ENCODE results near the gene RNF217.

The RNF217 gene

DNA sequence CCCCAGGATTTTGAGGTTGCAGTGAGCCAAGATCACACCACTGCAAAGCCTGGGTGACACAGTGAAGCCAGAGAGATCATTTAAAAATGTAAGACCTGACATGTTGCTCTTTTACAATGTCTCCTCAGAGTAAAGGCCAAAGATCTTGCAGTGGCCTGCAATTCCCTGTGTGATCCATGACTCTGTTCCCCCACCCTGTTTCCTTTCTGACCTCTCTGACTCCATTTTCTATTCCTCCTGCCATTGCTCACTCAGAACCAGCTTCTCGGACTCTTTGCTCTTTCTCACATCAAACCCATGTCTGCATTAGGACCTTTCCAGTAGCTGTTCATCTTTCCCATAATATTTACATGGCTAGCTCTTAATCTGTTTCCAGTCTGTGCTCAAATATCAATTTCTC lies 28.8 kb downstream of the RNF217 start:
- no peak for DNase-seq

DNA sequence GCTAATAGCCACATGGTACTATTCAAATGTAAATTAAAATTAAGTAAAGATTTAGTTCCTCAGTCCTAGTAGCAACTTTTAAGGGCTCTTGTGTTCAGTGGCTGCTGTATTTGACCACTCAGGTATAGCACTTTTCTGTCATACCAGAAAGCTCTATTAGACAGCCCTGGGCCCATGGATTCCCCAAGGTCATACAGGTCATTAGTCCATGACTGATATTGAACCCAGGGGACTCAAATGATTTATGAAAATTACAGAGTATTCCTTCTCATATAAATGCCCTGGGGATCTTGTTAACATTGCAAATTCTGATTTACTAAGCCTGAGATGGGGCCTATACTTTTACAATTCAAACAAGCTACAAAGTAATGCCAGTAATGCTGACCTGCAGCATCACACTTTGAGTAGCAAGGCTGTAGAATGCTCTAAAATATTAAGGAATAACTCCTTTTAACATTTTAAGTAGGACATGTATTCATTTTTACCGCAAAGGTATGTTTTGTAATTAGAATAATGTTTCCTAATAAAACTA lies 29.6 kb downstream of the RNF217 start:
- no peak for DNase-seq

DNA sequence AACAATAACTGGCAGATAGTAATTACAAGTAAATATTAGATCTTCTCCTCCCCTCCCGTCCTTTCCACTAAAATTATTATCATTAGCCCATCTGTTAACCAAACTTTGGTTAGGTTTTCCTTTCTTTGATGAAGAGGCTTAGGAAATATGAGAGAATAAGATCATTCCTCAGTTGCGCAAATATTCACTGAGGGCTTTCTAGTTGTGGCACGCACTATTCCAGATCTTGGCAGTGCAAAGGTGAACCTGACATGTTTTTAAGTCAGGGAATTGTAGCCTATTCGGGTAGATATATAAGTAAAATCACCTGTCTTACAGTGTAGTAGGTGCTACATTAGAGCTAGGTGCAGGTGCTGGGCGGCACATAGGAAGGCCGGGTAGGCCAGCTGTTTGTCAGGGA lies 31.1 kb downstream of the RNF217 start:
- no peak for DNase-seq

DNA sequence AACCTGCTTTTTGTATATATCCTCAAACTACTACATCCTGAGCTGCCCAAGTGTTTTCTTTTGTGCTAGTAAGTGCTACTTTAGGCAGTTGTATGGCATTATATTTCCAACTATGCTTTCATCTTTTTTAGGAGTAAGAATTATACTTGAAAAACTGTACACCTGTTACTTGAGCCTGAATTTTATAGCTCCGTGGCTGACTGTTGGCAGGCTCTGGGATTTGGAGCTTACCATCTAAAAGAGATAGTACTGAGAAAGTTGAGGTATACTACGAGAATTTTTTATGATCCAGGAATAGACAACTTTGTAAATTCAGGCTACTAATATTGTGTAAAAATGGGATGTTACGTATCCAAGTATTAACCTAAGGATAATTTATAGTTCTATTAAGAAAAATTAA lies 32.4 kb downstream of the RNF217 start:
- no peak for DNase-seq

DNA sequence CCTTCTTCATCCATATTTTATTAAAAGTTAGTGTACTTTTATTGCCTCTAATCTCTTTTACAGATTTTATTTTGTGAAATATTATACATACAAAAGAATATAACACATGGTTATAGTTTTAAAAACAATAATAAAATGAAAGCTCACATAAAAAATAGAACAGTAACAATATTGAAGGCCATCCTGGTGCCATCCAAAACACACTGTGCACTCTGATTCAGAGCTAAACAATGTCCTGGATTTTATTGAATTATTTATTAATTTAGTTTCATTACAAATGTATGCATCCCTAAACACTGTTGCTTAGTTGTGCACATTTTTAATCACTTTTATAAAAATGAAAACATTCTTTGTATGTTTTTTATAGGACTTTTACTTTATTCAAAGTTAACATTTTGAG lies 32.9 kb downstream of the RNF217 start:
- DNase-seq, result no peak

DNA sequence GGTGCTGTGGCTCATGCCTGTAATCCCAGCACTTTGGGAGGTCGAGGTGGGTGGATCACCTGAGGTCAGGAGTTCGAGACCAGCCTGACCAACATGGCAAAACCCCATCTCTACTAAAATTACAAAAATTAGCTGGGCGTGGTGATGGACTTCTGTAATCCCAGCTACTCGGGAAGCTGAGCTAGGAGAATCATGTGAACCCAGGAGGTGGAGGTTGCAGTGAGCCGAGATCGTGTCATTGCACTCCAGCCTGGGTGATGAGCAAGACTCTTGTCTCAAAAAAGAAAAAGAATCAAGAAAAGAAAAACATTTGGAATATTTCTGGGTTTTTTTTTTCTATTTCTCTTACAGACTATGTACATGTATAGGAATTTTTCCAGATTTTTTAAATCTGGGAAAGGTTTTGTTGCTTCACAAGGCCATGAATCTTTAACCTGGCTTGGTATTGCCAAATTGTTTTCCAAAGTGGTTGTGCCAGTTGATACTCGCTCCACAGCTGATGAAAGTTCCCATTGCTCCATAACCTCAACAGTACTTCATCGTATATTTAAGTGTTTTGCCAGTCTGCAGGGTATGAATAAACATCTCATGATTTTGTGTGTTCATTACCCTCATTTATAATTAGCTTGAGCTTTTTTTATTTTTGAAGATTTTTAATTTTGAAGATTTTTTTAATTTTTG lies 33.5 kb downstream of the RNF217 start:
- no peak for DNase-seq

DNA sequence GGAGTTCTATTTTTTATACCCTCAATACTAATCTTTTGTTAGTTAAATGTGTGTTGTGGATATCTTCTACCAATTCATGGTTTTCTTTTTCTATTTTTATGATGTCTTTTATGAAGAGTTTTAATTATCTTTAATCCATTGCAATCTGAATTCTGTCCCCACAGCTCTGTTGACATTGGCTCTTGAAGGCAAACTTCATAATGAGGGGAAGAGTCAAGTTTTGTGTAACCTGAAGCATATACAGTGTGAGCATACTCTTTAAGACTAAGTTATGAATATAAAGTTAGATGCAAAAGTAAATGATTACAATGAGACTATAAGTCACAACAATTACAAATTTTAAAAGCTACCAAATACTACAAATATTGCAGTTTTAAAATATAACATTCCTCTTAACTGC lies 34.2 kb downstream of the RNF217 start:
- DNase-seq, result no peak

DNA sequence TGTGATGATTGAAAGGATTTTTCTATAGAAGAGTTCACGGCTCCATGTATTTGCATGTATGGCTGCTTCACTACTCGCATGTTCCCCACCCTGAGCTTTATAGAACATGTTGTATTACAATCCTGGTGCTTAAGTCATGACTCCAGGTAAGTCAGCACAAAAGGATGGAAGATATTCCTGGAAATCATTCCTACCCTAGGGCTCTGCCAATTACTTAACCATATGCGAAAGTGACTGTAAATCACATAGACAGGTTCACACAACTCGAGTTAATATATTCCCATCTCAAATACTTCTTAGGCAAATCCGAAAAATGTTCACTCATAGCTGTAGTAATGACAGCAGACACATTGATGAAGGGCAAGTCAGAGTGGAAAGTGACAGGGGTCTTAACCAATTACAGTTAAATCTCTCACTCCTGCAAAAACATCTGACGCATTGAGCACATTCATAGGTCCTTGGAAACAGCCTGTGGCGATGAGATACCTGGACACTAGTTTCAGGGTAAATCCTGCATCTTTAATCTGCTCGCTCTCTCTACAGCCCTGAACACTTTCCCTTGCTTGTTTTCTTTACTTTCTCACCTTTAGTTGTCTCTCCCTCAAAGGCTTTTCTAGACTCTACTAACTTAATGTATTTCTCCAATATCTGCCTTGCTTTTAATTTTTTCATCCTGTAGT lies 35.1 kb downstream of the RNF217 start:
- DNase-seq, result no peak

DNA sequence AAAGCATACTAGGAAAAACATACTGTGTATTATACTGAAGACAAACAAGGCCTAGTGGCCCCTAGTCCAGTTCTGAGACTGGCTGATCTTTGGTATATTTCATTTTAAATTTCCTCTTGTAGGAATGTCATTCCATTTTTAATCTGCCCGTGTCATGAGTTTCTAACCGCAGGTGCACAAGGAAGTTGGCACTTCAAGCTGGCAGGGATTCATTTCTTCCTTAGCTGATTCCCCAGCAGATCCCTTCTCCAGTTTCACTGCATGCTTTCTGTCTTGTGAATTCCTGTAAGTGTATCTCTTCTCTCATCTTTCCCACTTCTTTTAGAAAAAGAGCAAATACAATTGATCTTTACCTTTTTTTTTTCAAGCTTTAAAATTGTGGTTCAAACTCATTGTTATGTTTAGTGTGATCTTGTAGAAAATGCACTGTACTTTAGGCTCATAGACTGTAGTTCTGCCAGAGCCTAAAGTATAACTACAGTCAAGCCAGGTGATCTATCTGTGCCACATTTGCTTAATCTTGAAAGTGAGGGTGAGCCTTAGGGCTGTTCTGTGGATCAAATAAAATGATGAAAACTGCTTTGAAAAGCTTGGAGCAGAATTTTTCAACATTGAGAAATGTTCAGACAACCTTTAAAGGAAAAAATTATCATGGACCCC lies 37.0 kb downstream of the RNF217 start:
- no peak for DNase-seq

DNA sequence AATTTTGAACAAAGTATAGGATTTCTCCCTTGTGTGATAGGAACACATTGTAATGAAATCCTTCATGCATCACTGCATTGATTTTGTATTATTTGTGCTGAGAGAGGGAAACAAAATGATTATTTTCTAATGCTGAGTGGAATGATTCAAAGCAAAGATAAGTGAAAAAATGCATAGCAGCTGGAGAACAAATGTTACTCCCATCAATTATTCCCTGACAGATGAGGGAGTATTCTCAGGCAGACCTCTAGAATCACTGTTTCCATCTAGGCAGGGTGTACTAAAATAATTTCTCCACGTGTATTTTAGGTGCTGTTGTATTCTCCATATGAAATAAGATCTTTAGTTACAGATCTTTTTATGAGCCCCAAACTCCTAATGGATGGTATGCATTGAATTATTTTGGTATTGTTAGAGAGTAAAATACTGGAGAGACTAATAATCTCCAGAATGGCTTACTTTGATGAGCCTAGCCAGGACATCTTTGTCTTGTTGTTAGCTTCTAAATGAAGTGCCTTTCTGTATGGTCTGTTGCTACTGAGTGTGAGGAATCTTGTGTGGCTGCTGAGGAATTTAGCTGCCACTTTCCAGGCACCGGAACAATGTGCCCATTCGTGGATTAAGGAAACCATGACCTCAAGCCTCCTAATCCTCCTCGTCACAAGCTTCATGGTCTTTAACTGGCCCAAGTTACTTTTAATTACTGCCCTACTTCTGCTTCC lies 39.6 kb downstream of the RNF217 start:
- DNase-seq, result no peak

DNA sequence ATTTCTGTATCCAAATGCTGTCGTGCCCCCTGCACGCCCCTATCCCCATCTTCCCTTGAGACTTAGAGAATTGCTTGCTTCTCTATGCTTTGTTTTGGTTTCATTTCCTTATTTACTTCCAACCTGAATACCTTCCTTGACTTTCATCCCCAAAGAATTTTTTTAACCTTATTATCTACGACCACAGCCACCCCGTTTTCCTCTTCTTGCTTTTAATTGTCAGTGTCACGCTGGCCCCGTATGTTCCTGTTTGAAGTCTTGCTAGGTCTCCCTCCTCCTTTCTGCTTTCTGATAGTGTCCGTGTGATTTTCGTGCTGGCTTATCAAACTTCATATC lies 40.1 kb downstream of the RNF217 start:
- no peak for DNase-seq

DNA sequence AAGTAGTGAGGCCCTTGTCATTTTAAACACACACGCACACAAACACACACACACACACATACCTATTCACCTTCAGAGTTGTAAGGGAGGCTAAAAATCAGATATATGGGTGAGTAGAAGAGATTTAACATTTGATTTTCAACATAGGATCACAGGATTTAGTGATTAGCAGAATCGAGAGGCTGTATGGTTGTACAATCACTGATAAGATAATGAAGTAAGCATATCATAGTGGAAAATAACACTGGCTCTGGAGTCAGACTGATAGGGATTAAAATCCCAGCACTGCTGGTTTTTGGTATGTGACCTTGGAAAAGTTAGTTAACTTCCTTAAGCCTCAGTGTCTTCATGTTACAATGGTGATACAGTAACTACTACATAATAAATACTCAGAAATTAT lies 40.8 kb downstream of the RNF217 start:
- no peak for DNase-seq

DNA sequence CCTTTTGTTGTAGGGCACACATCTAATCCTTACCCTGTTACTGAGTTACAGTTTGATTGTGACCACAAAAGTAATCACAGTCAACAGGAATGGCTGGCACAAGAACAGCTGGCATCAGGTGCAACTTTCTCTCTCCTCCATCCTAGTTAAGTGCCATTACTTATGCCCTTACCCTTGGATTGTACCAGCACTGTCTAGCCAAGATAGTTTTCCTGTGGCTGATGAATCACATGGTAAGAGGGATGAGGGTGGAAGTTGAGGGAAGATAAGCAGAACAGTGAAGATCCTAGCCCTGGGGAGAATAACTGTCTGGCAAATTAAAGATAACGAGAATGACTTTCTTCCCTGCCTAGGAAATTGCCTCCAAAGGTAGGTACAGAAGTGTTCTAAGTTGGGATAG lies 42.0 kb downstream of the RNF217 start:
- DNase-seq, result no peak

DNA sequence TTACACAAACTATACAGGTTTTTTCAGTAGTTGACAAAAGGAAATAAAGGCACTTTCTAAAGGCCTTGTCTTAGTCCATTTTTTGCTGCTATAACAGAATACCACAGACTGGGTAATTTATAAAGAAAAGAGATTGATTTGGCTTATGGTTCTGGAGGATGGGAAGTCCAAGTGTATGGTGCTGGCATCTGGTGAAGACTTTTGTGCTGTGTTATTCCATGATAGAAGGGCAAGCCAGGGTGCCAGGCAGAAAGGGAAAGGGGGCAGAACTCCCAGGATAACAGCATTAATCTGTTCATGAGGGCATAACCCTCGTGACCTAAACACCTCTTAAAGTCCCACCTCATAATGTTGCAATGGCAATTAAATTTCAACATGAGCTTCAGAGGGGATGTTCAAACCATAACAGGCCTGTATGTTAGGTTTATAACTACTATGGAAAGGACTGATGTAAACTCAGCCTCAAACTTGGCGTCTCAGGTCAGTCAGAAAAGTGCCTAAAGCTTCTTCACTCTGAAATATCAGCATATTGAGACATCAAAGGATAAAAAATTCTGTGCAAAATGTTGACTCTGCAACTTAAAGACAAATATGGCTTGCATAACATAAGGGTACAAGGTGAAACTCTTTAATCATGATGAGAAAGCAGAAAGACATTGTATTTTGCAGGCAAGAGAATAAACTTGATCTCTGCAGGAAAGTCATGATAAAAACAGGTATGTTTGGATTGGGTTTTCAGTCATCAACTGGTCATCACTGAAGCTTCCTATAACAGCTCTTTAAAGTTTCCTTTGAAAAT lies 42.8 kb downstream of the RNF217 start:
- no peak for DNase-seq

DNA sequence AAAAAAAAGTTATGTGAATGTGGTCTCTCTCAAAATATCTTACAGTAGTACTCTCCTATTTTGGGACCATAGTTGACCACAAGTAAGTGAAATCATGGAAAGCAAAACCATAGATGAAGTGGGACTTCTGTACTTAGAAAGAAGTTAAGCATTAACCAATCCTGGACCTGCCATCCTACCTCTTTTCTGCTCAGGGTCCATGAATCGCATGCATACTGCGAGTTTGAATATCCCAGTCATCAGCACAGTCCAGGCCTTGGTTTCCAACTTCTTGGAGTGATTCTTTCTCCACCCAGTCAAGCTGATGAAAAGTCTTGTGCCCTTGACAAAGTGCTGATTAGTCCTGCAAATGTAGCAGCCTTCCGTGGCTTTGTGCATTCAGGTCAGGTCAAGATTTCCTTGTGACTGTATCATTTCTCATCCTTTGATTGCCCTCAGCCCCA lies 46.0 kb downstream of the RNF217 start:
- no peak for DNase-seq

DNA sequence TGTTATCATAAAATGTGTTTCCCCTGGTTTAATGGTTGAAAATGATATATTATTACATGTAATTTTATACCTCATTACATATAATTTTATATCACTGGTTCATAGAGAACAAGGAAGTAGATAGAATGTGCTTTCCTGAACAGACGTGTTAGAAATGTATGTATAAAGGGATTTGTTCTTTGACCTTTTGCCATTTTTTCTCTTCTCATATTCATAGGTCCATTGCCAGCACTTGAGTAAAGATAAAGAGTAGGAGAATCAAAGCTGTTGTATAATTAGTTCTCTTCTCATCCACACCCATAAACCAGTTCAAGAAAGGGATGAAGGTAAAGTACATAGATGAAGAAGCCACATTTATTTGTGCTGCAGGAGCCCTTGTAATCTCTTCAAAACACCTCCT lies 46.7 kb downstream of the RNF217 start:
- DNase-seq, result no peak

DNA sequence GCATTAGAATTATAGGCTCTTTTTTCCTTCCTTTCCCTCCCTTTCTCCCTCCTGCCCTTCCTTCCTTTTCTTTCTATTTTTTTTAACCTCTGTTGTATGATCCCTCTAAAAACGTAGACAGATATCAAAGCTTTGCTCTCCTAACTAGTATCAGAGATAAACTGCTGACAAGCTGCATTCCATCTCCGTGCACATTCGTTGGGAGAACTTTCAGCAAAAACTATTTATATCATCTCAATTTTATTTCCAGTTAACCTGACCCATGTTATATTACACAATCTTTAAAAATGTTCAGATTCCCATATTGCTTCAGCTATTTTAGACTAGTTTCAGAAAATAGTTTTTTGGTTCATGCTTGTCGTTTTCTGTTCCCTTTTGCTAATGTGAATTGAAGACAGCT lies 47.3 kb downstream of the RNF217 start:
- no peak for DNase-seq

DNA sequence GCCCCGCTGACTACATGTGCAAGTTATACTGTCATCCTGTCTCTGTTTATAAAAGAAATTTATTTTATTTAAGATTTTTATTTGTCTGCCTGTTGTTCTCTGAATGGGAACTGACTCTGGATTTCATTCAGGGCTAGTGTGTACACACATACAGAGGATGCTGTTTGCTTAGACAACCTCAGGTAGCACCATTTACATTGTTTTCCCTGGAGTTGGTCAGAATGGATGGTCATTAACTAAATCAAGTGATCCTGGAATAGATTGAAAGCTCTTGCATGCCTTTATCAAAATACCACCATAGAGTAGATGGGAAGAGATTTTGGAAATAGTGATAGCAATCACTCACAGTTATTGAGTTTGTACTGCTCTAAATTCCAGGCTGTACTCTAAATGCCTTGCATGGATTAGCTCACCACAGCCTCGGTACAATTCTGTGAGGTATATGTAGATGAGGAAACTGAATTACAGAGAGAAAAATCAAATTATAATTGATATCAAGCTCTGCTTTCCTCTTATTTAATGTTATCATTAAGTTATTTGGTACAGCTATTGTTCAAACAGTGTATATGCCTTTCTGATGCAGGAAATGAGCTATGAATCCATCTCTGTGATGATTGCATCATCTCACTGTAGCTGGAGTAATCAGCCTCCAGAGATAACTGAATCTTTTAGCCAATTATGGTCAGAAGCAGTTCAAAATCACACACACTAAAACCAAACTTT lies 51.9 kb downstream of the RNF217 start:
- DNase-seq, result no peak

DNA sequence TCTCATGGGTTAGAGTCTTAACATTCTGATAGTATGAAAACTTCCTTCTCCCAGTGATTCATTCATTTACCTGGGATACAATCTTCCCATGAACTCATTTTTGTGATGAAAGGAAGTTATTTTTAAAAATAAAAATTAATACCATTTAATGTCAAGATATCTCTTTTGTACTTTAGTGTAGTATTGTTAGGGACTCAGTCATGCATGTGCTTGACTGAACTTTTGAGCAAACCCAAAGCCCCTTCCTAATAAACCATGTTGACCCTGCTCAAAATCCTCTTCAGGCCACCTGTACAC lies 52.4 kb downstream of the RNF217 start:
- no peak for DNase-seq

DNA sequence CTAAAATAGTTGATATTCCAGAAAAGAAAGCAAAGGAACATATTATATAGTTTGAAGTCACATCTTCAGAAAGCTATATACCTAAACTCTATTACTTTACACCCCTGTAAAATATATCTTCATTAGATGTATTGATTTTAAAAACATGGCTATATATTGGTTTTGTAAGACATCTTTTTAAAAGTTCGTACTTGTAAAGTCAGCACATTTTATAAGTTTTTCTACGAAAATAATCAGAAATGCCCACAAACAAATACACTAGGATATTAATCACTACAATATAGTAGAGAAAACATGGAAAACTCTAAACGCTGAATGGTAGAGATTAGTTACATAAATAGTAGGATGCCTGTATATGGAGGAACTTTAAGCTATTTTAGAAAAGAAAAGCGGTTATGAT lies 52.9 kb downstream of the RNF217 start:
- DNase-seq, result no peak

DNA sequence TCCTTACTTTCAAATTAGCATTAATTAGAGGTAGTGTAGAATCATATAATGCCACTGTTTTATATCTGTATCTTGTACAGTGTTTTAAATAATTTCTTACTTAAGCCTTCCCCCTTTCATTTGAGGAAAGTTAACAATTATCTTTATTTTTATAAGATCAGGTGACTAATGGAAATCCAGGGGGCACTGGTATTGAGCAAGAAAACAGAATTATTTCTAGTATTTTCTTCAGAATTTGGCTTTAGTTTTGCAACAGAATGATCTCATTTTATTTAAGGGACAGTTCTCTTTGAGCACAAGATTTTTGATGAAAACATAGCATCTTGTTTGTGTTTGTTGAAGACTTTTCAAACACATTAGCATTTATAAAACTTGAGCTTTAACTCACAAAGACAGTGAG lies 55.9 kb downstream of the RNF217 start:
- no peak for DNase-seq

DNA sequence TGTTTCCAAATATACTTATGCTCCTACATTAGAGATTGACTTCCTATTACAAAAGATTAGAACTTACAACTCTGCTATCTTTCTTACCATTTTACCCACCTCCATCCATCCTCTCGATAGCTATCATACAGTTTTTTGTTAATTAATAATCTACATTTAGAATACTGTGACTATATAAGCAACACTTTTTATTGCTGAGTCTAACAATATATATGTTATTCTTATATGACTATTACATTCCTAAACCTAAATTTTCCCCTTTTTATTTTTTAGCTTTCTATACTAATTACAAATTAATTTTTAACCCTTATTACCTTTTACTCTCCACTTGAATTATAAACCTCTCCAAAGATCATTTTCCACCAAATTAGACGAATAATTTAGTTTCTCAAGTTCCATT lies 57.0 kb downstream of the RNF217 start:
- no peak for DNase-seq

Measured in CD4-positive, alpha-beta T cell treated with Interleukin-4 for 1 hour (primary cell).